Liver (tissue), 9 donors: ENCODE data around the gene KCNK2. TPM values are rescaled to one million over a fixed set of nuclear protein-coding genes. Genes with fewer than 3 reads are reported as not detected.

Experiments used
- DNase-seq: peaks from one replicate; pipeline ENCODE4 v3.0.0-alpha.2; 2017; ENCODE audit warnings: low spot score
- H3K27ac ChIP-seq, 2 donors: one replicate each; pipeline ENCODE4 v1.7.0; 2013; ENCODE audit warnings: inconsistent platforms in 2 of 2, low read length in 2 of 2, control low read depth in 1 of 2, low read depth in 1 of 2, mild to moderate bottlenecking in 1 of 2
- H3K27me3 ChIP-seq, 4 donors: one replicate each; pipeline versions ENCODE4 v1.6.1 to v1.7.0; 2013; ENCODE audit warnings: low read length in 3 of 4, inconsistent platforms in 1 of 4, mild to moderate bottlenecking in 1 of 4, moderate library complexity in 1 of 4; ENCODE audit not compliant: control insufficient read depth in 4 of 4, insufficient read depth in 4 of 4
- H3K36me3 ChIP-seq, 4 donors: one replicate each; pipeline versions ENCODE4 v1.6.1 to v1.7.0; 2013; ENCODE audit warnings: low read length in 3 of 4, mild to moderate bottlenecking in 3 of 4, low read depth in 1 of 4, moderate library complexity in 1 of 4; ENCODE audit not compliant: control insufficient read depth in 4 of 4, insufficient read depth in 3 of 4
- H3K4me1 ChIP-seq, 4 donors: one replicate each; pipeline versions ENCODE4 v1.6.1 to v1.7.0; 2013; ENCODE audit warnings: low read length in 3 of 4, mild to moderate bottlenecking in 3 of 4, moderate library complexity in 1 of 4; ENCODE audit not compliant: control insufficient read depth in 4 of 4, insufficient read depth in 4 of 4
- H3K4me3 ChIP-seq, 3 donors: one replicate each; pipeline versions ENCODE4 v1.6.1 to v1.7.0; 2013; ENCODE audit warnings: low read length in 3 of 3, control low read depth in 1 of 3, low read depth in 1 of 3, mild to moderate bottlenecking in 1 of 3
- H3K9ac ChIP-seq, 2 donors: one replicate each; pipeline ENCODE4 v1.7.0; 2013; ENCODE audit warnings: low read length in 2 of 2, mild to moderate bottlenecking in 2 of 2, moderate library complexity in 2 of 2, control low read depth in 1 of 2, low read depth in 1 of 2
- H3K9me3 ChIP-seq, 4 donors: one replicate each; pipeline versions ENCODE4 v1.6.1 to v1.7.0; 2013; ENCODE audit warnings: low read length in 3 of 4; ENCODE audit not compliant: control insufficient read depth in 4 of 4
- ATF3 ChIP-seq: IDR thresholded peaks from 2 replicates; pipeline ENCODE4 v1.6.1; 2016; ENCODE audit warnings: antibody characterized with exemption
- CTCF ChIP-seq: fragments of 150-350 bp; IDR thresholded peaks from 2 replicates; pipeline ENCODE4 v1.5.1; 2017; ENCODE audit warnings: improper control_type of control experiment, low read depth, low read length; ENCODE audit not compliant: missing input control
- FOXA1 ChIP-seq: IDR thresholded peaks from 2 replicates; pipeline ENCODE4 v1.6.1; 2016; ENCODE audit warnings: antibody characterized with exemption
- FOXA2 ChIP-seq: IDR thresholded peaks from 2 replicates; pipeline ENCODE4 v1.6.1; 2016; ENCODE audit warnings: antibody characterized with exemption
- GABPA ChIP-seq, 2 donors: IDR thresholded peaks in 1 of 2; conservative IDR thresholded peaks in 1 of 2; 2 replicates each; pipeline ENCODE4 v1.6.1; 2016; ENCODE audit warnings: antibody characterized with exemption in 2 of 2, mild to moderate bottlenecking in 1 of 2, moderate library complexity in 1 of 2
- HNF4A ChIP-seq, 2 donors: conservative IDR thresholded peaks; 2 replicates each; pipeline ENCODE4 v1.6.1; 2016; ENCODE audit warnings: antibody characterized with exemption in 2 of 2, mild to moderate bottlenecking in 2 of 2
- HNF4G ChIP-seq: IDR thresholded peaks from 2 replicates; pipeline ENCODE4 v1.6.1; 2016; ENCODE audit warnings: antibody characterized with exemption
- JUND ChIP-seq, 2 donors: IDR thresholded peaks; 2 replicates each; pipeline ENCODE4 v1.6.1; 2016; ENCODE audit warnings: antibody characterized with exemption in 2 of 2
- MAX ChIP-seq: IDR thresholded peaks from 2 replicates; pipeline ENCODE4 v1.6.1; 2016; ENCODE audit warnings: antibody characterized with exemption
- NR2F2 ChIP-seq: IDR thresholded peaks from 2 replicates; pipeline ENCODE4 v1.6.1; 2016; ENCODE audit warnings: antibody characterized with exemption
- RAD21 ChIP-seq, 2 donors: IDR thresholded peaks; 2 replicates each; pipeline ENCODE4 v1.6.1; 2016; ENCODE audit warnings: antibody characterized with exemption in 2 of 2, mild to moderate bottlenecking in 2 of 2
- REST ChIP-seq: IDR thresholded peaks from 2 replicates; pipeline ENCODE4 v1.6.1; 2016; ENCODE audit warnings: antibody characterized with exemption, mild to moderate bottlenecking
- RXRA ChIP-seq, 2 donors: IDR thresholded peaks; 2 replicates each; pipeline ENCODE4 v1.6.1; 2017 to 2018; ENCODE audit warnings: antibody characterized with exemption in 2 of 2, mild to moderate bottlenecking in 1 of 2
- TAF1 ChIP-seq: conservative IDR thresholded peaks from 2 replicates; pipeline ENCODE4 v1.6.1; 2016; ENCODE audit warnings: antibody characterized with exemption, mild to moderate bottlenecking
- YY1 ChIP-seq: IDR thresholded peaks from 2 replicates; pipeline ENCODE4 v1.6.1; 2016; ENCODE audit warnings: antibody characterized with exemption, mild to moderate bottlenecking
- ZBTB33 ChIP-seq: IDR thresholded peaks from 2 replicates; pipeline ENCODE4 v1.6.1; 2016; ENCODE audit warnings: antibody characterized with exemption
- WGBS: extraction: QIAGEN DNeasy Blood & Tissue Kit; methylation state at CpG from one replicate; pipeline ENCODE4 v1.1.7; 2013; 5-methylcytosine and 5-hydroxymethylcytosine counted together
- polyA plus RNA-seq, 2 donors: library from polyadenylated mRNA; stranded (reverse) in 1 of 2; unstranded in 1 of 2; fragments of 200-250 nt in 1 of 2; fragments of >200 nt in 1 of 2; fragmentation: Nextera tagmentation in 1 of 2; extraction: Ambion mirVana in 1 of 2; gene quantifications; one replicate each; pipeline versions ENCODE4 v1.2.1 to v1.2.3, GENCODE V29; 2013 to 2015
- total RNA-seq, 2 donors: library from RNA; depleted of rRNA; stranded (reverse); fragments of >200 nt; gene quantifications; one replicate each; pipeline ENCODE4 v1.2.3, GENCODE V29; 2014
- donor health status: healthy.
- donor health status: healthy.
- donor health status: healthy.
- donor health status: healthy.
- donor health status: healthy.

The KCNK2 gene
- total and polyA plus RNA-seq, 4 donors: 0.01 to 0.08 TPM; not detected in 2

GRCh38 chr1:215083383-215083961 is 935 bp downstream of the KCNK2 start:
- 6% methylated on average over 25 of the region's 25 CpGs for WGBS
- peaks cover 0 to 19% (median 1%) of the 10 kb centered on the region in 4 donors for H3K27me3 ChIP-seq
- no peak for TF ChIP-seq HNF4G
- no peak for TF ChIP-seq JUND (IDR thresholded peaks at IDR 0.05)
- peak; percentile 57 for TF ChIP-seq REST
- TF ChIP-seq HNF4A (conservative IDR thresholded peaks at IDR 0.05): no peak
- H3K9me3 ChIP-seq: no peaks in the 10 kb centered on the region
- no peak overlapping the region for H3K27ac ChIP-seq
- peak overlapping the region in 1 of 3 donors; percentile 46 for H3K4me3 ChIP-seq
- no peak for DNase-seq
- no peak overlapping the region for H3K9ac ChIP-seq
- no peaks in the 10 kb centered on the region for H3K36me3 ChIP-seq
- peaks cover 5 to 10% (median 8%) of the 10 kb centered on the region in 4 donors for H3K4me1 ChIP-seq

GRCh38 chr1:215084621-215085020 is 2.1 kb downstream of the KCNK2 start:
- H3K9ac ChIP-seq: no peak overlapping the region
- peaks cover 5 to 10% (median 8%) of the 10 kb centered on the region in 4 donors for H3K4me1 ChIP-seq
- H3K4me3 ChIP-seq: no peak overlapping the region
- no peak for TF ChIP-seq GABPA (IDR thresholded peaks at IDR 0.05 in 1 of 2, conservative IDR thresholded peaks at IDR 0.05 in 1 of 2)
- TF ChIP-seq ATF3: no peak
- no peak for TF ChIP-seq HNF4A (conservative IDR thresholded peaks at IDR 0.05)
- TF ChIP-seq YY1: no peak
- TF ChIP-seq RXRA (IDR thresholded peaks at IDR 0.05): no peak
- TF ChIP-seq JUND (IDR thresholded peaks at IDR 0.05): no peak
- H3K27me3 ChIP-seq: peaks cover 0 to 14% (median 1%) of the 10 kb centered on the region in 4 donors
- H3K36me3 ChIP-seq: no peaks in the 10 kb centered on the region
- H3K27ac ChIP-seq: no peak overlapping the region
- H3K9me3 ChIP-seq: no peaks in the 10 kb centered on the region
- no peak for DNase-seq

- Histone ChIP-seq H3K36me3 (no peaks in the 10 kb centered on the region), H3K4me1 (peaks cover 5 to 8% (median 6%) of the 10 kb centered on the region in 4 donors), H3K4me3 (no peak overlapping the region), H3K9me3 (no peaks in the 10 kb centered on the region), H3K27me3 (peaks cover 0 to 12% (median 1%) of the 10 kb centered on the region in 4 donors), H3K27ac (no peak overlapping the region), H3K9ac (no peak overlapping the region)
- no peak for DNase-seq
- 65% methylated on average over 2 of the region's 2 CpGs for WGBS
- TF ChIP-seq JUND (IDR thresholded peaks at IDR 0.05) (no peak), TAF1 (no peak), FOXA2 (no peak), MAX (no peak), ZBTB33 (no peak), NR2F2 (no peak), FOXA1 (no peak), HNF4G (no peak), REST (no peak), RAD21 (IDR thresholded peaks at IDR 0.05) (no peak), CTCF (no peak)
Measured at GRCh38 chr1:215087603-215088002, 5.1 kb downstream of the KCNK2 start.
